Gastrocnemius medialis (tissue), 4 donors: ENCODE results near the gene GALNT9. TPM values are rescaled to one million over a fixed set of nuclear protein-coding genes. Genes with fewer than 3 reads are reported as not detected.

Experiments
- ATAC-seq, 2 donors: fragments of 150-250 bp; one replicate each; pipeline ENCODE4 v1.9.1; 2016
- DNase-seq, 2 donors: peaks; one replicate each; pipeline ENCODE4 v3.0.0-alpha.2; 2019
- H3K27ac ChIP-seq, 4 donors: fragments of 200-600 bp; sonication (generic); 1 replicate in 1 of 4; 2 replicates in 3 of 4; pipeline ENCODE4 v1.5.1; 2016 to 2018; ENCODE audit warnings: mild to moderate bottlenecking in 2 of 4, moderate library complexity in 1 of 4
- H3K27me3 ChIP-seq, 3 donors: fragments of 200-600 bp; sonication (generic) in 2 of 3; 1 replicate in 1 of 3; 2 replicates in 2 of 3; pipeline versions ENCODE4 v1.5.1 to v1.6.0; 2016 to 2019; ENCODE audit warnings: mild to moderate bottlenecking in 1 of 3, moderate library complexity in 1 of 3
- H3K36me3 ChIP-seq, 2 donors: fragments of 200-600 bp; sonication (generic) in 1 of 2; one replicate each; pipeline ENCODE4 v1.5.1; 2017 to 2018
- H3K4me1 ChIP-seq, 2 donors: fragments of 200-600 bp; sonication (generic) in 1 of 2; one replicate each; pipeline ENCODE4 v1.5.1; 2016 to 2017; ENCODE audit warnings: mild to moderate bottlenecking in 2 of 2
- H3K4me3 ChIP-seq, 4 donors: fragments of 200-600 bp; sonication (generic) in 3 of 4; 1 replicate in 1 of 4; 2 replicates in 3 of 4; pipeline ENCODE4 v1.5.1; 2016 to 2019; ENCODE audit warnings: mild to moderate bottlenecking in 2 of 4
- H3K9me3 ChIP-seq, 3 donors: fragments of 200-600 bp; sonication (generic) in 2 of 3; 1 replicate in 1 of 3; 2 replicates in 2 of 3; pipeline ENCODE4 v1.5.1; 2016 to 2019
- POLR2A ChIP-seq, 2 donors: fragments of 450-650 bp; IDR thresholded peaks; one replicate each; pipeline ENCODE4 v1.6.1; 2017; ENCODE audit warnings: antibody characterized with exemption in 2 of 2, mild to moderate bottlenecking in 2 of 2, moderate library complexity in 2 of 2
- in situ Hi-C, 4 donors: fragments of 200-750 bp; cut with MboI; loops; one replicate each; pipeline versions ENCODE4 v1.15.0 to v1.8.0; 2017; ENCODE audit warnings: low sequenced_read_pairs in 4 of 4
- intact Hi-C: fragments of 100-400 bp; cut with DNase I; formaldehyde crosslinking; loops from one replicate; pipeline ENCODE4 v1.15.1; 2023; ENCODE audit warnings: low total_unique reads
- total RNA-seq, 4 donors: library from RNA; depleted of rRNA; stranded (reverse); fragments of >200 nt; gene quantifications; one replicate each; pipeline versions ENCODE4 v1.1.0 to v1.2.3, GENCODE V29; 2016
- TF ChIP-seq, protein P1 (sequence below), 5 experiments: fragments of 450-650 bp in 3 of 5; fragments of 200-600 bp in 2 of 5; sonication (generic) in 2 of 5; IDR thresholded peaks in 4 of 5; conservative IDR thresholded peaks in 1 of 5; 1 replicate in 4 of 5; 2 replicates in 1 of 5; pipeline ENCODE4 v1.5.1; 2016 to 2019; ENCODE audit warnings: antibody characterized with exemption in 5 of 5, mild to moderate bottlenecking in 3 of 5, moderate library complexity in 3 of 5

Gene GALNT9
- total RNA-seq, 4 donors from 2014 or later, result not detected

DNA sequence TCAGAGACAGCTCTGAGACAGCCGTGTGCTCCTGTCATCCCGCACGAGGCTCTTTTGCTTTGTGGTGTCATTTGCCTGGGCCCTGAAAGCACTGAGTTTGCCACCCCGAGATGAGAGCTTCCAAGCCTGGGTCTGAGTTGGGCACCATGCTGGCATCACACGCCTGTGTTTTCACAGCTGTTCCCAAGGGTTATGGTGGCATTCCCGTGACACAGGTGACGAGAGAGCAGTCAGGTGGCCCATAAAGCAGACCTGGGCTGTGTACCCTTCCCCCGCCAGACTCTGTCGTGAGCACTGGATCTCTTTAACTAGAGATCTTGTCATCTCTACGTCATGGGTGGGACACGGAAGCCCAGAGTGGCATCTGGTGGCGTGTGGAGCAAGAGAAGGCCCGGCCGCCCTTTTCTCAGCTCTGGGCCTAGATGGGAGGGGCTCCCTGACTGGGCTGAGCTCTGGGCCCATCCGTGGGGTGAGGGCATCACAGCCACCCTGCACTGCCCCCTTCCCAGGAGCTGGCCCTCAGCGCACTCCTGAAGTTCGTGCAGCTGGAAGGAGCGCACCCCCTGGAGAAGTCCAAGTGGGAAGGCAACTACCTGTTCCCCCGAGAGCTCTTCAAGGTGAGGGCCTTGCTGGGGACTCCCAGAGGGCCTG is 182.5 kb downstream of the GALNT9 start:
- TF ChIP-seq, protein P1, sequence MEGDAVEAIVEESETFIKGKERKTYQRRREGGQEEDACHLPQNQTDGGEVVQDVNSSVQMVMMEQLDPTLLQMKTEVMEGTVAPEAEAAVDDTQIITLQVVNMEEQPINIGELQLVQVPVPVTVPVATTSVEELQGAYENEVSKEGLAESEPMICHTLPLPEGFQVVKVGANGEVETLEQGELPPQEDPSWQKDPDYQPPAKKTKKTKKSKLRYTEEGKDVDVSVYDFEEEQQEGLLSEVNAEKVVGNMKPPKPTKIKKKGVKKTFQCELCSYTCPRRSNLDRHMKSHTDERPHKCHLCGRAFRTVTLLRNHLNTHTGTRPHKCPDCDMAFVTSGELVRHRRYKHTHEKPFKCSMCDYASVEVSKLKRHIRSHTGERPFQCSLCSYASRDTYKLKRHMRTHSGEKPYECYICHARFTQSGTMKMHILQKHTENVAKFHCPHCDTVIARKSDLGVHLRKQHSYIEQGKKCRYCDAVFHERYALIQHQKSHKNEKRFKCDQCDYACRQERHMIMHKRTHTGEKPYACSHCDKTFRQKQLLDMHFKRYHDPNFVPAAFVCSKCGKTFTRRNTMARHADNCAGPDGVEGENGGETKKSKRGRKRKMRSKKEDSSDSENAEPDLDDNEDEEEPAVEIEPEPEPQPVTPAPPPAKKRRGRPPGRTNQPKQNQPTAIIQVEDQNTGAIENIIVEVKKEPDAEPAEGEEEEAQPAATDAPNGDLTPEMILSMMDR (IDR thresholded peaks at IDR 0.05 in 4 of 5, conservative IDR thresholded peaks at IDR 0.05 in 1 of 5), result no peak
- no peak for TF ChIP-seq POLR2A (IDR thresholded peaks at IDR 0.05)
- Histone ChIP-seq H3K4me1 (peaks cover 17 to 22% of the 10 kb centered on the region in 2 donors), H3K27me3 (no peaks in the 10 kb centered on the region), H3K9me3 (no peaks in the 10 kb centered on the region), H3K27ac (no peak overlapping the region), H3K36me3 (peaks cover 0 to 35% of the 10 kb centered on the region in 2 donors), H3K4me3 (no peak overlapping the region)
- DNase-seq (no peak), ATAC-seq (no peak)
- in situ Hi-C loops, result no loop called here
- intact Hi-C loops, result loop anchor here (10.0 kb wide), 2 partner anchors 222 to 1272 kb away; partner anchors contain the start of genes PUS1 and RAN

Other genes starting within 250 kb of the GALNT9 start
- gene DDX51, start 185.3 kb downstream of the GALNT9 start, total RNA-seq, result 1 to 10 TPM; 5.8 to 7.8 (median 6.5) TPM
- gene NOC4L, start 185.1 kb downstream of the GALNT9 start, total RNA-seq, result 10 to 100 TPM; 11.1 to 24.0 (median 21.2) TPM
- gene FBRSL1, start 160.6 kb upstream of the GALNT9 start, total RNA-seq, result 10 to 100 TPM in 3 of 4 donors, 1 to 10 TPM in 1; 8.4 to 29.4 (median 22.8) TPM